Measurements from ENCODE around the gene SCN9A. TPM values are rescaled to one million over a fixed set of nuclear protein-coding genes. Genes with fewer than 3 reads are reported as not detected.

Gene SCN9A
- total RNA-seq, 4 donors from 2014 or later, result 3.1 to 7.7 (median 6.2) TPM

DNA sequence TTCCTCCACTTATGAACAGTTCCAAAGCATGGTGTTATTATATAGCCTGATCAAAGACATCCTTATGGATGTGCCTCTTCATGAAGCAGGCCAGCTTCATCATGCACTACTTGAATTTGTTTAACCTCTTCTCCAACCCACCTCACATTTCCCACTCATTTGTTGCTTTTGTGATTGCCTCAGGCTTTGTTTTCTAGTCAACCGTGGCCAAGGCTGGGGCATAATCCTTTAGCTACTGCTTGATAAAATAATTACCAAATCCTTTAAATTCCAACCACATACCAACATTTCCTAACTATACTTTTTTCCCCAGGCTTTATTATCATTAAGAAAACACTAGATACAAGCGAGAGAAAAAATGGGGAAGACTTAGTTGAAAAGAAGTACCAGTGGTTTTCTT is 208.3 kb downstream of the SCN9A start:
- H3K27me3 ChIP-seq, result no peaks in the 10 kb centered on the region
- H3K27ac ChIP-seq, result no peak overlapping the region
- TF ChIP-seq POLR2AphosphoS5 (IDR thresholded peaks at IDR 0.05), result no peak
- no peak for TF ChIP-seq POLR2A (IDR thresholded peaks at IDR 0.05)
- TF ChIP-seq EP300 (IDR thresholded peaks at IDR 0.05), result no peak
- TF ChIP-seq, protein P1, sequence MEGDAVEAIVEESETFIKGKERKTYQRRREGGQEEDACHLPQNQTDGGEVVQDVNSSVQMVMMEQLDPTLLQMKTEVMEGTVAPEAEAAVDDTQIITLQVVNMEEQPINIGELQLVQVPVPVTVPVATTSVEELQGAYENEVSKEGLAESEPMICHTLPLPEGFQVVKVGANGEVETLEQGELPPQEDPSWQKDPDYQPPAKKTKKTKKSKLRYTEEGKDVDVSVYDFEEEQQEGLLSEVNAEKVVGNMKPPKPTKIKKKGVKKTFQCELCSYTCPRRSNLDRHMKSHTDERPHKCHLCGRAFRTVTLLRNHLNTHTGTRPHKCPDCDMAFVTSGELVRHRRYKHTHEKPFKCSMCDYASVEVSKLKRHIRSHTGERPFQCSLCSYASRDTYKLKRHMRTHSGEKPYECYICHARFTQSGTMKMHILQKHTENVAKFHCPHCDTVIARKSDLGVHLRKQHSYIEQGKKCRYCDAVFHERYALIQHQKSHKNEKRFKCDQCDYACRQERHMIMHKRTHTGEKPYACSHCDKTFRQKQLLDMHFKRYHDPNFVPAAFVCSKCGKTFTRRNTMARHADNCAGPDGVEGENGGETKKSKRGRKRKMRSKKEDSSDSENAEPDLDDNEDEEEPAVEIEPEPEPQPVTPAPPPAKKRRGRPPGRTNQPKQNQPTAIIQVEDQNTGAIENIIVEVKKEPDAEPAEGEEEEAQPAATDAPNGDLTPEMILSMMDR (IDR thresholded peaks at IDR 0.05), result no peak
- WGBS, 2 donors (ENCODE audit: low coverage in 1 of 2), result 43 to 58% methylated on average over 2 of the region's 2 CpGs
- no peak overlapping the region for H3K4me3 ChIP-seq
- no peaks in the 10 kb centered on the region for H3K9me3 ChIP-seq
- no peak for ATAC-seq
- no peaks in the 10 kb centered on the region for H3K4me1 ChIP-seq
- H3K36me3 ChIP-seq, result no peaks in the 10 kb centered on the region

DNA sequence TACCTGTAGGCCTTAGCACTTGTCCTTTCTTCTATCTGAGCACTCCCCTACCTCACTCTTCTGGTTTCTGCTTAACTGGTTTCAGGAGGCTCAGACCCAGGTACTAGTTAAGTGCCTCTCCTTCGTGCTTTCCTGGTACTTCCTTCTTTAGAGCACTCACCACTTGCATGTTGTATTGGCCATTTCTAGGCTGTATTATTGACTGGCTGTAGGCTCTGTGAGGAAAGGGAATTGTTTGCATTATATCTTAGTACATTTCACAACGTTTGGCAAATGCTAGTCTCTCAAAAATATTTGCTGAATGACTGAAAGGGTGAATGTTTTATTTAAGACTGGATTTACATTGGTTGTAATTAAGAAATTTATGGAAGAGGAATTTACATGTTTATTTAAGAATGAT is 212.0 kb downstream of the SCN9A start:
- WGBS, 2 donors (ENCODE audit: low coverage in 1 of 2), result 46 to 51% methylated on average over 2 of the region's 2 CpGs

DNA sequence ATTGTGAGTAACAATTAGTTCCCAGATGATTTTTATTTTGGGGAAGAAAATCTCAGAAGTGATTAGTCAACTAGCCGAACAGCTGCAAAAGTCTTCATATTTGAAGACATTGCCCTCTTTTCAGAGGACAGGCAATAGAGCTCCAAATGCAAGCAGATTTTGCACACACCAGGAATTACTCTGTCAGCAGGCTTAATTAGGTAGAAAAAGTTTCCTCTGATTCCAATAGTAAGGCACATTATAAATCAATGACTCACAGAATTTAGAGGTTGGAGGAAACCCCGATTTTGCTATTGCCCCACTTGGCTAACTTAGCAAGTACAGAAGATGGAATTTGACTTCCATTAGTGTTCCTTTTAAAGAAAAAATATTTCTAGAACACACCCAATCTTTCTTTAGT is 217.2 kb downstream of the SCN9A start:
- ATAC-seq, result no peak
- no peak overlapping the region for H3K27ac ChIP-seq
- no peaks in the 10 kb centered on the region for H3K9me3 ChIP-seq
- H3K36me3 ChIP-seq, result no peaks in the 10 kb centered on the region
- no peak overlapping the region for H3K4me3 ChIP-seq
- TF ChIP-seq EP300 (IDR thresholded peaks at IDR 0.05), result no peak
- TF ChIP-seq POLR2AphosphoS5 (IDR thresholded peaks at IDR 0.05), result no peak
- no peak for TF ChIP-seq POLR2A (IDR thresholded peaks at IDR 0.05)
- TF ChIP-seq, protein P1 (IDR thresholded peaks at IDR 0.05), result no peak
- no peaks in the 10 kb centered on the region for H3K4me1 ChIP-seq
- WGBS, 2 donors (ENCODE audit: low coverage in 1 of 2), result 67% methylated on average over 2 of the region's 2 CpGs
- no peaks in the 10 kb centered on the region for H3K27me3 ChIP-seq

More for the DNA sequence above, 212.0 kb downstream of the SCN9A start:
- H3K4me1 ChIP-seq, result no peaks in the 10 kb centered on the region
- H3K36me3 ChIP-seq, result no peaks in the 10 kb centered on the region
- H3K27me3 ChIP-seq, result no peaks in the 10 kb centered on the region
- no peak for ATAC-seq
- TF ChIP-seq POLR2AphosphoS5 (IDR thresholded peaks at IDR 0.05) (no peak), EP300 (IDR thresholded peaks at IDR 0.05) (no peak), POLR2A (IDR thresholded peaks at IDR 0.05) (no peak)
- TF ChIP-seq, protein P1 (IDR thresholded peaks at IDR 0.05), result no peak
- no peaks in the 10 kb centered on the region for H3K9me3 ChIP-seq
- H3K27ac ChIP-seq, result no peak overlapping the region
- H3K4me3 ChIP-seq, result no peak overlapping the region

DNA sequence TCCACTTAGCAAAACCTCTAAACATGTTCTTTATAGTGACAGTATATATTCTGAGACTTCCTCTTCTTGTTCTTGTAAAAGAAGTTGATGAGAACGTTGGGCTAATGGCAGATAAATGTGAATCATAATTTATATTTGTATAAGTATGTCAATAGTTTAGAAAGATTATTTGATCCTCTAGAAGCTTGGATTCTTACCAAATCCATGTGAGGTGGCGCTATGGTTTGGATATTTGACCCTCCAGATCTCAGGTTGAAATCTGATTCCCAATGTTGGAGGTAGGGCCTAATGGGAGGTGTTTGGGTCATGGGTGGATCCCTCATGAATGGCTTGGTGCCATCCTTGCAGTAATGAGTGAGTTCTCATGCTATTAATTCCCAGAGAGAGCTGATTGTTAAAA is 218.2 kb downstream of the SCN9A start:
- WGBS, 2 donors (ENCODE audit: low coverage in 1 of 2), result 64 to 80% methylated on average over 1 to 2 of the region's 2 CpGs
- Histone ChIP-seq H3K27me3 (no peaks in the 10 kb centered on the region), H3K4me3 (no peak overlapping the region), H3K4me1 (no peaks in the 10 kb centered on the region), H3K27ac (no peak overlapping the region), H3K36me3 (no peaks in the 10 kb centered on the region), H3K9me3 (no peaks in the 10 kb centered on the region)
- no peak for ATAC-seq
- TF ChIP-seq POLR2A (IDR thresholded peaks at IDR 0.05), result no peak
- no peak for TF ChIP-seq EP300 (IDR thresholded peaks at IDR 0.05)
- TF ChIP-seq, protein P1 (IDR thresholded peaks at IDR 0.05), result no peak
- no peak for TF ChIP-seq POLR2AphosphoS5 (IDR thresholded peaks at IDR 0.05)

DNA sequence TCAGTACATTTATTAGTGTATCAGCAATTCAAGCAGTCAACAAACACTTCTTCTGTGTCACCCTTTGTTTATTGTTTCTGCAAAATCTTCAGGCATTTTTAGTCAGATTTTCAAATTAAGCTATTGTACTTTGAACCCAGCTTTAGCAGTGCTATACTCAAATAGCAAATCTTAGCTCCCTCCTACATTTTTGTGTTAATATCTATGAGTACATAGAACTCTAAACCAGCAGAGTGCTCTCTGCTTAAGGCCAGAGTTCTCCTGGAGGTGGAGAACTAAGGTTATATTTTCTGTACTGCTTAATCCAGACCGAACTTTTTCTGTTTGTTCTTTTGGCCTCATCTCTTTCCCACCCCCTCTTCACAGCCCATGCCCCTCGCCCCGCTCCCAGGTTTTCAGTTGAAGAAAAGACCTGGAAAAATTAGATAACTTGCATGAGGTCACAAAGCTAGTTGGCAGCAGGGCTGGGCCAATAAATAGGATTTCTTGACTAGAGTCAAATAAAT is 218.7 kb downstream of the SCN9A start:
- Histone ChIP-seq H3K27me3 (no peaks in the 10 kb centered on the region), H3K27ac (no peak overlapping the region), H3K4me1 (no peaks in the 10 kb centered on the region), H3K4me3 (no peak overlapping the region), H3K9me3 (no peaks in the 10 kb centered on the region), H3K36me3 (no peaks in the 10 kb centered on the region)
- WGBS, 2 donors (ENCODE audit: low coverage in 1 of 2), result 72% methylated on average over 3 of the region's 3 CpGs; no CpG with 5 or more reads in 1 of the 2 donors
- no peak for TF ChIP-seq EP300 (IDR thresholded peaks at IDR 0.05)
- no peak for TF ChIP-seq POLR2A (IDR thresholded peaks at IDR 0.05)
- TF ChIP-seq POLR2AphosphoS5 (IDR thresholded peaks at IDR 0.05), result no peak
- ATAC-seq, result no peak
